CD14-positive monocyte (primary cell): ENCODE data around the gene CHIA. TPM values are rescaled to one million over a fixed set of nuclear protein-coding genes. Genes with fewer than 3 reads are reported as not detected.

Experiments
- DNase-seq, 3 donors: peaks; one replicate each; pipeline ENCODE4 v3.0.0-alpha.2; 2011 to 2022
- H2AFZ ChIP-seq: 2 replicates; pipeline ENCODE4 v1.6.0; 2012; ENCODE audit warnings: mild to moderate bottlenecking, low read depth, low read length, inconsistent platforms; ENCODE audit not compliant: insufficient read depth, poor library complexity, severe bottlenecking
- H3K27ac ChIP-seq, 2 donors: 1 replicate in 1 of 2; 2 replicates in 1 of 2; pipeline ENCODE4 v1.5.1; 2012 to 2013; ENCODE audit warnings: low read length in 2 of 2, control low read depth in 1 of 2, inconsistent platforms in 1 of 2, low read depth in 1 of 2, mild to moderate bottlenecking in 1 of 2
- H3K27me3 ChIP-seq, 2 donors: one replicate each; pipeline versions ENCODE4 v1.6.0 to v1.6.1; 2011 to 2013; ENCODE audit warnings: low read length in 2 of 2; ENCODE audit not compliant: control insufficient read depth in 2 of 2, insufficient read depth in 2 of 2
- H3K36me3 ChIP-seq, 2 donors: replicated peaks in 1 of 2; 1 replicate in 1 of 2; 2 replicates in 1 of 2; pipeline versions ENCODE4 v1.5.1 to v1.6.1; 2012 to 2013; ENCODE audit warnings: low read length in 2 of 2, control low read depth in 1 of 2, inconsistent platforms in 1 of 2, mild to moderate bottlenecking in 1 of 2; ENCODE audit not compliant: insufficient read depth in 2 of 2, control insufficient read depth in 1 of 2
- H3K4me1 ChIP-seq, 2 donors: 1 replicate in 1 of 2; 2 replicates in 1 of 2; pipeline versions ENCODE4 v1.5.1 to v1.6.1; 2012 to 2013; ENCODE audit warnings: low read length in 2 of 2, control low read depth in 1 of 2, inconsistent platforms in 1 of 2, mild to moderate bottlenecking in 1 of 2, moderate library complexity in 1 of 2; ENCODE audit not compliant: insufficient read depth in 2 of 2, control insufficient read depth in 1 of 2
- H3K4me2 ChIP-seq: replicated peaks from 2 replicates; pipeline ENCODE3; 2012; ENCODE audit warnings: low read length, moderate library complexity, mild to moderate bottlenecking; ENCODE audit not compliant: poor library complexity, severe bottlenecking; ENCODE audit errors: extremely low read depth
- H3K4me3 ChIP-seq, 3 experiments: fragments of 200-600 bp in 1 of 3; sonication (generic) in 1 of 3; replicated peaks in 1 of 3; 1 replicate in 2 of 3; 2 replicates in 1 of 3; pipeline ENCODE4 v1.5.1; 2011 to 2013; ENCODE audit warnings: low read length in 3 of 3, mild to moderate bottlenecking in 3 of 3, control low read depth in 2 of 3, low read depth in 2 of 3, inconsistent platforms in 1 of 3, moderate library complexity in 1 of 3
- H3K79me2 ChIP-seq: 2 replicates; pipeline ENCODE4 v1.6.0; 2012; ENCODE audit warnings: mild to moderate bottlenecking, control low read depth, inconsistent platforms, low read length, moderate library complexity; ENCODE audit not compliant: insufficient read depth
- H3K9ac ChIP-seq: 2 replicates; pipeline ENCODE4 v1.6.0; 2017; ENCODE audit warnings: low read length, mild to moderate bottlenecking; ENCODE audit not compliant: insufficient read depth, poor library complexity, severe bottlenecking
- H3K9me3 ChIP-seq, 2 donors: replicated peaks in 1 of 2; 1 replicate in 1 of 2; 2 replicates in 1 of 2; pipeline versions ENCODE4 v1.5.1 to v1.6.1; 2012 to 2013; ENCODE audit warnings: low read length in 2 of 2, control low read depth in 1 of 2; ENCODE audit not compliant: control insufficient read depth in 1 of 2, insufficient read depth in 1 of 2
- H4K20me1 ChIP-seq: 2 replicates; pipeline ENCODE4 v1.6.0; 2012; ENCODE audit warnings: mild to moderate bottlenecking, low read length, control low read depth, moderate library complexity; ENCODE audit not compliant: insufficient read depth
- H3K27ac Mint-ChIP-seq, 7 donors: one replicate each; pipeline ENCODE4 v1.8.0; 2020; ENCODE audit warnings: mild to moderate bottlenecking in 7 of 7, mixed read lengths in 7 of 7, moderate library complexity in 6 of 7, inconsistent platforms in 2 of 7
- H3K27me3 Mint-ChIP-seq, 3 donors: one replicate each; pipeline ENCODE4 v1.8.0; 2021 to 2022; ENCODE audit warnings: low read depth in 3 of 3, mild to moderate bottlenecking in 3 of 3, mixed read lengths in 3 of 3, moderate library complexity in 3 of 3, inconsistent platforms in 1 of 3
- H3K36me3 Mint-ChIP-seq, 2 donors: one replicate each; pipeline ENCODE4 v1.8.0; 2020; ENCODE audit warnings: mixed read lengths in 2 of 2, inconsistent platforms in 1 of 2, mild to moderate bottlenecking in 1 of 2
- H3K4me1 Mint-ChIP-seq: one replicate; pipeline ENCODE4 v1.8.0; 2020; ENCODE audit warnings: mild to moderate bottlenecking, mixed read lengths
- H3K4me3 Mint-ChIP-seq, 2 donors: one replicate each; pipeline ENCODE4 v1.8.0; 2020; ENCODE audit warnings: mild to moderate bottlenecking in 2 of 2, mixed read lengths in 2 of 2, moderate library complexity in 1 of 2
- H3K9me3 Mint-ChIP-seq, 7 donors: one replicate each; pipeline ENCODE4 v1.8.0; 2020 to 2022; ENCODE audit warnings: mixed read lengths in 7 of 7, mild to moderate bottlenecking in 6 of 7, moderate library complexity in 6 of 7, inconsistent platforms in 2 of 7
- WGBS: methylation state at CpG from one replicate; pipeline ENCODE4 v1.1.5; 2013; ENCODE audit warnings: missing lambda C conversion rate; ENCODE audit not compliant: insufficient coverage; 5-methylcytosine and 5-hydroxymethylcytosine counted together
- intact Hi-C, 2 donors: fragments of 100-400 bp; cut with micrococcal nuclease; formaldehyde crosslinking; loops; one replicate each; pipeline versions ENCODE4 v1.15.0 to v1.15.1; 2023
- polyA plus RNA-seq, 3 donors: library from polyadenylated mRNA; depleted of rRNA in 1 of 3; unstranded in 2 of 3; stranded (reverse) in 1 of 3; fragments of 300-500 nt in 2 of 3; fragments of >200 nt in 1 of 3; fragmentation: Illumina TruSeq in 2 of 3; gene quantifications; 1 replicate in 2 of 3; 2 replicates in 1 of 3; pipeline ENCODE4 v1.2.3, GENCODE V29; 2012 to 2021
- TF ChIP-seq, protein P1 (sequence below): fragments of 200-600 bp; IDR thresholded peaks from one replicate; pipeline ENCODE4 v1.8.0; 2022; ENCODE audit warnings: antibody characterized with exemption, mild to moderate bottlenecking

The CHIA gene
- polyA plus RNA-seq, 3 donors: not detected

GRCh38 chr1:111252786-111253185 lies 37.9 kb upstream of the CHIA start:
- Mint-ChIP-seq H3K36me3 (no peaks in the 10 kb centered on the region), H3K9me3 (peaks cover 0 to 4% (median 0%) of the 10 kb centered on the region in 7 donors), H3K27me3 (peaks cover 9 to 27% (median 10%) of the 10 kb centered on the region in 3 donors), H3K4me1 (no peaks in the 10 kb centered on the region), H3K4me3 (no peak overlapping the region), H3K27ac (peak overlapping the region in 1 of 7 donors; percentile 33)
- TF ChIP-seq, protein P1, sequence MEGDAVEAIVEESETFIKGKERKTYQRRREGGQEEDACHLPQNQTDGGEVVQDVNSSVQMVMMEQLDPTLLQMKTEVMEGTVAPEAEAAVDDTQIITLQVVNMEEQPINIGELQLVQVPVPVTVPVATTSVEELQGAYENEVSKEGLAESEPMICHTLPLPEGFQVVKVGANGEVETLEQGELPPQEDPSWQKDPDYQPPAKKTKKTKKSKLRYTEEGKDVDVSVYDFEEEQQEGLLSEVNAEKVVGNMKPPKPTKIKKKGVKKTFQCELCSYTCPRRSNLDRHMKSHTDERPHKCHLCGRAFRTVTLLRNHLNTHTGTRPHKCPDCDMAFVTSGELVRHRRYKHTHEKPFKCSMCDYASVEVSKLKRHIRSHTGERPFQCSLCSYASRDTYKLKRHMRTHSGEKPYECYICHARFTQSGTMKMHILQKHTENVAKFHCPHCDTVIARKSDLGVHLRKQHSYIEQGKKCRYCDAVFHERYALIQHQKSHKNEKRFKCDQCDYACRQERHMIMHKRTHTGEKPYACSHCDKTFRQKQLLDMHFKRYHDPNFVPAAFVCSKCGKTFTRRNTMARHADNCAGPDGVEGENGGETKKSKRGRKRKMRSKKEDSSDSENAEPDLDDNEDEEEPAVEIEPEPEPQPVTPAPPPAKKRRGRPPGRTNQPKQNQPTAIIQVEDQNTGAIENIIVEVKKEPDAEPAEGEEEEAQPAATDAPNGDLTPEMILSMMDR: no peak
- Histone ChIP-seq H3K4me3 (no peak overlapping the region), H3K4me1 (no peaks in the 10 kb centered on the region), H3K4me2 (no peak overlapping the region), H4K20me1 (no peaks in the 10 kb centered on the region), H3K27me3 (peaks cover 0 to 6% of the 10 kb centered on the region in 2 donors), H3K9ac (no peak overlapping the region), H2AFZ (no peak overlapping the region), H3K36me3 (no peaks in the 10 kb centered on the region), H3K27ac (no peak overlapping the region), H3K79me2 (no peaks in the 10 kb centered on the region), H3K9me3 (no peaks in the 10 kb centered on the region)
- no peak for DNase-seq
- 86% methylated on average over 1 of the region's 2 CpGs for WGBS
- intact Hi-C loops: no loop called here

DNA sequence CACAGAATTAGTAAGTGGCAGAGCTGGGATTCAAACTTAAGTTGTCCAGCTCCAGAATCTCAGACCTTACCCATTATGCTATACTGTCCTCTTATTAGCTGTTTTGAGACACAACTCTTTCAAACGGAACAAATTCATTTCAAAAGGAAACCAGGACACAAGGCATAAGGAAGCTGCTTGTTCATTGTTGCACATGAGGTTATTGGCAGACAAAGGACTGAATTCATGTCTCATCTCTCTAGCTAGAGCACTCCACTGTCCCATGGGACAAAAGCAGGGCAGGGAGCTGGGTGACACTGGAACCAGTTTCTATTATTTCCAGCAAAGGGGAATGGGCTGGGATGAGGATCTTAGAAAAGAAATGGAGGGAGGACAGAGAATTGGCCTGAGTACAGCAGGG lies 36.8 kb upstream of the CHIA start:
- no peaks in the 10 kb centered on the region for H3K9me3 ChIP-seq
- H3K36me3 ChIP-seq: no peaks in the 10 kb centered on the region
- no peaks in the 10 kb centered on the region for H3K4me1 ChIP-seq
- no peak overlapping the region for H3K4me2 ChIP-seq
- Mint-ChIP-seq H3K27me3 (peaks cover 9 to 31% (median 10%) of the 10 kb centered on the region in 3 donors), H3K9me3 (peaks cover 0 to 4% (median 0%) of the 10 kb centered on the region in 7 donors), H3K4me1 (no peaks in the 10 kb centered on the region), H3K27ac (no peak overlapping the region), H3K36me3 (no peaks in the 10 kb centered on the region), H3K4me3 (no peak overlapping the region)
- H3K9ac ChIP-seq: no peak overlapping the region
- no peak overlapping the region for H3K4me3 ChIP-seq
- peaks cover 0 to 6% of the 10 kb centered on the region in 2 donors for H3K27me3 ChIP-seq
- intact Hi-C loops: no loop called here
- H3K79me2 ChIP-seq: no peaks in the 10 kb centered on the region
- TF ChIP-seq, protein P1: no peak
- WGBS: no CpG with 5 or more reads among the region's 1 CpG
- H2AFZ ChIP-seq: no peak overlapping the region
- H4K20me1 ChIP-seq: no peaks in the 10 kb centered on the region
- DNase-seq: no peak
- no peak overlapping the region for H3K27ac ChIP-seq
